GM19395 (cell line): ENCODE measurements around the gene RPRD2.
"Not testable (repeated sequence)": the region's sequence is repeated elsewhere in the genome, so short reads cannot be mapped to it uniquely, and the experiment has no call there.

Source experiments
- ATAC-seq: cut with Tn5 transposase; IDR thresholded peaks from one replicate; pipeline ENCODE4 v1.9.1; 2021; ENCODE audit warnings: mild to moderate bottlenecking, moderate library complexity; ENCODE audit not compliant: unreplicated experiment

The RPRD2 gene

GRCh38 chr1:150388241-150388640 lies 24.3 kb downstream of the RPRD2 start:
- ATAC-seq, result no peak

DNA sequence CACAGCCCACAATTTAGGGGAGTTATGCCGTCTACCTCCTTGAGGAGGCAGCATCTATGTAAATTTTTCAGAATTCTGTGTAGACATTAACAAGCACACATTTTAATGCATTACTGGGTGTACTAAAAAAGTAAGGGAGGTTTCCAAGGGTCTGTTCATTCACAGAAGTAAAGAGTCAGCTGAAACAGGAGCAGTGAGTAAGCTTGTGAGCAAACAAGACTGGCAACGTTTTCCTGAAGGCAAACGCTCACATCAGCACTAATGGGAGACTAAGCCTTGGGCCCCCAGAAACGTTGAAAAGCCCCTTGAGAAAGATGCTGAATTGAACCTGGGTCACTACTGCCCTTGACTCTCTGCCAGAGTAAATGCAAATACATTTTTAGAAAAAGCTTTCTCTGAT lies 25.7 kb downstream of the RPRD2 start:
- no peak for ATAC-seq

- no peak for ATAC-seq
Observed at GRCh38 chr1:150392627-150393026, 28.7 kb downstream of the RPRD2 start.

GRCh38 chr1:150395115-150395514 lies 31.2 kb downstream of the RPRD2 start:
- ATAC-seq, result not testable (repeated sequence)

GRCh38 chr1:150397392-150398032 lies 33.6 kb downstream of the RPRD2 start:
- ATAC-seq, result no peak

- no peak for ATAC-seq
Observed at GRCh38 chr1:150404465-150404864, 40.5 kb downstream of the RPRD2 start.

GRCh38 chr1:150405660-150406059 lies 41.7 kb downstream of the RPRD2 start:
- ATAC-seq, result no peak

- no peak for ATAC-seq
Observed at GRCh38 chr1:150406483-150406882, 42.5 kb downstream of the RPRD2 start.

DNA sequence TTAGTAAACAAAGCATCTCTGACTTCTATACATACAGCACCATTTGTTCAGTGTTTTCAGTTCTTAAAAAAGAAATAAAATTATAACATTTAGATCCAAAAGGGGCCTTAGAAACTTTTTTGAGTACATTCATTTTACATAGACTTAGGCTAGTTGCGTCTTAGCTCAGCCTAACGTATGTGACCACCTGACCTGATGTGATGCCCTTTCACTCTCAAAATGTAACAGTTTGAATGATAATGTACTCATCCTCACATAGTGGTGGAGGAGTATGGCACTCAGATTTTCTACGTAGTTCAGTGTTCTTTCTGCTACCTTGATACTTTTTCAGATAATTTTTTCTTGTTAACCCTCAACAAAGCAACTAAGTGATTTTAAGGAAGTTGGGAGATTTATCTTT lies 43.4 kb downstream of the RPRD2 start:
- ATAC-seq, result no peak

- no peak for ATAC-seq
Observed at GRCh38 chr1:150408800-150409199, 44.9 kb downstream of the RPRD2 start.

GRCh38 chr1:150409504-150410362 lies 45.8 kb downstream of the RPRD2 start:
- no peak for ATAC-seq

GRCh38 chr1:150410582-150411101 lies 46.7 kb downstream of the RPRD2 start:
- ATAC-seq, result no peak

- no peak for ATAC-seq
Observed at GRCh38 chr1:150414592-150414991, 50.6 kb downstream of the RPRD2 start.

- ATAC-seq, result no peak
Observed at GRCh38 chr1:150415800-150416199, 51.9 kb downstream of the RPRD2 start.

DNA sequence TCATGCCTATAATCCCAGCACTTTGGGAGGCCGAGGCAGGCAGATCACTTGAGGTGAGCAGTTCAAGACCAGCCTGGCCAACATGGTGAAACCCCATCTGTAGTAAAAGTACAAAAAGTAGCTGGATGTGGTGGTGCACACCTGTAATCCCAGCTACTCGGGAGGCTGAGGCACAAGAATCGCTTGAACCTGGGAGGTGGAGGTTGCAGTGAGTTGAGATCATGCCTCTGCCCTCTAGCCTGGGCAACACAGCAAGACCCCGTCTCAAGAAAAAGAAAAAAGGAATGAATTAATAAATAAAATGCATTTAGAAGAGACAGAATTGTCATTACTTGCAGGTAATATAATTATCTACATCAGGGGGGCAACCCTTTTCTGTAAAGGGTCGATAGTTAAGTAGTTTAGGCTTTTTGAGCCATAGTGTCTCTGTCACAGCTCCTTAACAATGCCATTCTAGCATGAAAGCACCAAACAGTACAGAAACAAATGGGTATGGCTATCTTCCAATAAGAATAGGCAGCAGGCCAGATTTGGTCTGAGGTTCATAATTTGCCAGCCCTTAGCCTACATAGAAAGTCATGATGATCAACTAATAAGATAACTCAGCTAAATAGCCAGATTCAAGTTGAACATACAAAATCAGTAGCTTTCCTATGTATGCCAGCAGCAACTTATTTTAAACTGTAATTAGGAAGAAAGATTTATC lies 56.8 kb downstream of the RPRD2 start:
- no peak for ATAC-seq

DNA sequence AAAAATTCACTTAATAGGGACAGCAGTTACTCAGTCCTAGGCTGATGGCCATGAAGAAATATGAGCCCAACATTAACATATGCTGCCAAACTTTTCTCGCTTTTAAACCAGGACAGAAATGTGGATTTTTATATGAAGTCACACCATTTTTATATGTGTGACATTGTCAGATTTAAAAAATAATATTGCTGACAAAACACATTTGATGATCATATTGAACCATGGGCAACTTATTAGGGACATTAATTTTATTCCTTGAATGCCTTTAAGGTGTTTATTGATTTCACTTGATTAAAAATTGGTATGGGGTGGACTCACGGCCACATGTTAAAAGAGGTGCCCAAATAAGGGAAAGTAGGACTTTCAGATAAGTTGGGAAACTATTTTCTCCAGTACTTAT lies 58.6 kb downstream of the RPRD2 start:
- no peak for ATAC-seq

DNA sequence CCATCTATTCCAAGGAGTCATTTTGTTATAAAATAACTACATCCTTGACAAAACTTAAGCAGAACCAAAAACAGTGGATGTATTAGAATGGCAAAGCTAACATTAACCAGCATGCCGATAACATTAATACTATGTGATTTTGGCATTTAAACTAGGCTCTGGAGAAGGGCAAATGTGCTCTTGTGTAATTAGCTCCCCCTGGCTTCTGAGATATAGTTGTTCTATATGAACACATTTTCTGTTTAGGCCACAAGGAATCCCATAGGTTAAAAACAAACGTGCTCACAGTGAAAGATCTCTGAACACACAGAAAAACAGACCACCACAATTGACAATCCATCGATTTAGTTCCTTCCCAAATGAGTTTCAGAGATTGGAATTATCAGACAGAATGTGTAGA lies 65.9 kb downstream of the RPRD2 start:
- no peak for ATAC-seq

GRCh38 chr1:150441121-150441520 lies 77.2 kb downstream of the RPRD2 start:
- ATAC-seq, result no peak

- no peak for ATAC-seq
Observed at GRCh38 chr1:150444232-150444631, 80.3 kb downstream of the RPRD2 start.

GRCh38 chr1:150456146-150456647 lies 92.2 kb downstream of the RPRD2 start:
- no peak for ATAC-seq

DNA sequence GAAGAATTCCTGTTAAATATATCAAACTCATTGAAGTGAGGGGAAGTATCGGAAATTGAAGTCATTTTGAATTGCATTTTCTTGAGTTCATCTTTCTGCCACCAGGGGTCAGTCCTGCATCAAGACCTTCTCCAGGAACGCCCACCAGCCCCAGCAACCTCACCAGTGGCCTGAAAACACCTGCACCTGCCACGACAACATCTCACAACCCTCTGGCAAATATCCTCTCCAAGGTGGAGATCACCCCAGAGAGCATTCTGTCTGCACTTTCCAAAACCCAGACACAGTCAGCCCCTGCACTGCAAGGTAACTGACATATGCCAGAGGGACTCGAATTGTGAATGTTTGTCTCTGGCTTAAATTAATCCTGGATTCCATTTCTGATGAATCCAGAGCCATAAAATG lies 100.5 kb downstream of the RPRD2 start:
- no peak for ATAC-seq
